Lung (tissue), 12 donors: ENCODE data around the gene DNAH14. TPM values are rescaled to one million over a fixed set of nuclear protein-coding genes. Genes with fewer than 3 reads are reported as not detected.

Experiments used
- ATAC-seq: fragments of 200-7000 bp; cut with Tn5 transposase; one replicate; pipeline ENCODE4 v1.9.1; 2020; ENCODE audit warnings: moderate number of reproducible peaks; ENCODE audit not compliant: insufficient read depth, low FRiP score
- DNase-seq, 3 donors: peaks; one replicate each; pipeline ENCODE4 v3.0.0-alpha.2; 2013 to 2017
- H3K27ac ChIP-seq, 2 donors: one replicate each; pipeline ENCODE4 v1.5.1; 2013; ENCODE audit warnings: mild to moderate bottlenecking in 2 of 2, moderate library complexity in 2 of 2, control low read depth in 1 of 2, inconsistent platforms in 1 of 2, low read depth in 1 of 2, low read length in 1 of 2
- H3K27me3 ChIP-seq, 3 donors: one replicate each; pipeline ENCODE4 v1.5.1; 2013; ENCODE audit warnings: low read length in 2 of 3; ENCODE audit not compliant: control insufficient read depth in 3 of 3, insufficient read depth in 3 of 3
- H3K36me3 ChIP-seq, 4 donors: one replicate each; pipeline ENCODE4 v1.5.1; 2013; ENCODE audit warnings: low read length in 4 of 4, mild to moderate bottlenecking in 1 of 4, moderate library complexity in 1 of 4; ENCODE audit not compliant: control insufficient read depth in 4 of 4, insufficient read depth in 4 of 4
- H3K4me1 ChIP-seq, 5 donors: one replicate each; pipeline ENCODE4 v1.5.1; 2013; ENCODE audit warnings: low read length in 5 of 5, mild to moderate bottlenecking in 2 of 5, moderate library complexity in 1 of 5; ENCODE audit not compliant: control insufficient read depth in 5 of 5, insufficient read depth in 5 of 5
- H3K4me3 ChIP-seq: one replicate; pipeline ENCODE4 v1.5.1; 2013; ENCODE audit warnings: mild to moderate bottlenecking, control low read depth, moderate library complexity
- H3K9ac ChIP-seq, 2 donors: one replicate each; pipeline ENCODE4 v1.5.1; 2013; ENCODE audit warnings: low read length in 2 of 2, control low read depth in 1 of 2; ENCODE audit not compliant: insufficient read depth in 1 of 2
- H3K9me3 ChIP-seq, 4 donors: one replicate each; pipeline ENCODE4 v1.5.1; 2013; ENCODE audit warnings: low read length in 3 of 4, mild to moderate bottlenecking in 1 of 4, moderate library complexity in 1 of 4; ENCODE audit not compliant: control insufficient read depth in 4 of 4, insufficient read depth in 3 of 4
- WGBS, 2 donors: extraction: QIAGEN DNeasy Blood & Tissue Kit; methylation state at CpG; one replicate each; pipeline ENCODE4 v1.1.7; 2013; 5-methylcytosine and 5-hydroxymethylcytosine counted together
- polyA plus RNA-seq, 2 donors: library from polyadenylated mRNA; stranded (reverse); fragments of 200-250 nt; gene quantifications; one replicate each; pipeline ENCODE4 v1.2.1, GENCODE V29; 2013
- total RNA-seq, 2 donors: library from RNA; depleted of rRNA in 1 of 2; stranded (reverse); fragments of >200 nt in 1 of 2; gene quantifications; one replicate each; pipeline ENCODE4 v1.2.1, GENCODE V29; 2014 to 2021
- TF ChIP-seq, protein P1 (sequence below): IDR thresholded peaks from 2 replicates; pipeline ENCODE4 v1.5.1; 2012; ENCODE audit warnings: mild to moderate bottlenecking; ENCODE audit errors: control extremely low read depth, extremely low read depth
- donor health status: control.
- donor health status: control.
- donor health status: Bipolar disorder and iron deficiency.
- donor health status: healthy.
- donor health status: DM: yes; HTN: yes; CAD: no.

DNAH14 gene
- total and polyA plus RNA-seq, 4 donors = 3.0 to 61.3 (median 7.9) TPM

DNA sequence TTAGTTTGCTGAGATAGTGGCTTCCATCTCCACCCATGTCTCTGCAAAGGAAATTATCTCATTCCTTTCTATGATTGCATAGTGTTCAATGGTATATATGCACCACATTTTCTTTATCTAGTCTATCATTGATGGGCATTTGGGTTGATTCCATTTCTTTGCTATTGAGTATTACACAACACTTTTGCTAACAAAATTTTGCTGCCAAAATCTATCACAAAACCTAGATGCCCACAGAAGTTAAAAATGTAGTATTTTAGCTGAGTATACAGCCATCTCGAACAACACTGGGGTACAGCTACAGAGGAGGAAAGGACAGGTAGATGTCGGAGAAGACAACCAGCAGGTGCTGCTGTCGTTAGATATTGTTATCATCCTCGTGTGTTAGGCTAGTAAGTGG, 430.6 kb downstream of the DNAH14 start:
- 89 to 95% methylated on average over 4 of the region's 4 CpGs for WGBS, 2 donors
- H3K9ac ChIP-seq = no peak overlapping the region
- no peaks in the 10 kb centered on the region for H3K9me3 ChIP-seq
- DNase-seq = no peak
- H3K4me3 ChIP-seq = no peak overlapping the region
- no peaks in the 10 kb centered on the region for H3K27me3 ChIP-seq
- H3K27ac ChIP-seq = no peak overlapping the region
- H3K4me1 ChIP-seq = no peaks in the 10 kb centered on the region
- no peak for ATAC-seq
- no peaks in the 10 kb centered on the region for H3K36me3 ChIP-seq
- TF ChIP-seq, protein P1, sequence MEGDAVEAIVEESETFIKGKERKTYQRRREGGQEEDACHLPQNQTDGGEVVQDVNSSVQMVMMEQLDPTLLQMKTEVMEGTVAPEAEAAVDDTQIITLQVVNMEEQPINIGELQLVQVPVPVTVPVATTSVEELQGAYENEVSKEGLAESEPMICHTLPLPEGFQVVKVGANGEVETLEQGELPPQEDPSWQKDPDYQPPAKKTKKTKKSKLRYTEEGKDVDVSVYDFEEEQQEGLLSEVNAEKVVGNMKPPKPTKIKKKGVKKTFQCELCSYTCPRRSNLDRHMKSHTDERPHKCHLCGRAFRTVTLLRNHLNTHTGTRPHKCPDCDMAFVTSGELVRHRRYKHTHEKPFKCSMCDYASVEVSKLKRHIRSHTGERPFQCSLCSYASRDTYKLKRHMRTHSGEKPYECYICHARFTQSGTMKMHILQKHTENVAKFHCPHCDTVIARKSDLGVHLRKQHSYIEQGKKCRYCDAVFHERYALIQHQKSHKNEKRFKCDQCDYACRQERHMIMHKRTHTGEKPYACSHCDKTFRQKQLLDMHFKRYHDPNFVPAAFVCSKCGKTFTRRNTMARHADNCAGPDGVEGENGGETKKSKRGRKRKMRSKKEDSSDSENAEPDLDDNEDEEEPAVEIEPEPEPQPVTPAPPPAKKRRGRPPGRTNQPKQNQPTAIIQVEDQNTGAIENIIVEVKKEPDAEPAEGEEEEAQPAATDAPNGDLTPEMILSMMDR = no peak

DNA sequence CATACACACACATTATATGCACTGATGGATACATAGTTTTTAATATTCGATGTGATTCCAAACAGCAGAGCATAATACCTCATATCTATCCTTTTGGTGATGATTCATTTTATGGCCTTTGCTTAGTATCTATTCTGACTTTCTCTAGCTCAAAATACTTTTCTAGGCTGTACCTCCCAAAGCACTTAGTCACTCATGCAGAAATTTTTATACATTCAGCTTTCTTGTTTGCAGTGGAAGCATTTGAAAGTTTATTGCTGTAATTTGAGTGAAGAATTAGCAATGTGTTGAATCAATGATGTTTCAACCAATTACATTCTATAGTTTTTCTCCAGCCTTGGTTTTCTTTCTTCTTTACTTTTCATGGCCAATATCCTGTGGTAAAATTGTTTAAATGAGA, 431.7 kb downstream of the DNAH14 start:
- Histone ChIP-seq H3K4me3 (no peak overlapping the region), H3K4me1 (no peaks in the 10 kb centered on the region), H3K27ac (no peak overlapping the region), H3K36me3 (no peaks in the 10 kb centered on the region), H3K9ac (no peak overlapping the region), H3K27me3 (no peaks in the 10 kb centered on the region), H3K9me3 (no peaks in the 10 kb centered on the region)
- DNase-seq (no peak), ATAC-seq (no peak)
- 95% methylated on average over 1 of the region's 1 CpG for WGBS, 2 donors
- TF ChIP-seq, protein P1 = no peak

DNA sequence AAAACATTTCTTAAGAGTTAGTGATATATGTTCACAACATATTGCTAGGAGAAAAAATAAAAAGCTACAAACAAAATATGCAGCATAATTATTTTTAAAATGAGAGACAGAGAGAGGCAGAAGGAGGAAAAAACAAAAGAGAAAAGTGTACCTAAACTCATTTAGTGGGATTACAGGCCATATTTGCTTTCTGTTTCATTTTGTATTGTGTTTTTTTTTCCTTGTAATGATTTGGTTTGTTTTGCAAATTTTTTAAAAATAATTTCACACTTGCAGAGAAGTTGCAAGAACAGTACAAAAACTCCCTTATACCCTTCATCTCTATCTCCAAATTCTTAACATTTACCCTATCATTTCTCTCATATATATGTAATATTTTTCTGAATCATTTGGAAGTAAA, 433.3 kb downstream of the DNAH14 start:
- no peak for DNase-seq
- no peaks in the 10 kb centered on the region for H3K4me1 ChIP-seq
- no peak overlapping the region for H3K4me3 ChIP-seq
- TF ChIP-seq, protein P1 = no peak
- no peaks in the 10 kb centered on the region for H3K36me3 ChIP-seq
- no peak overlapping the region for H3K27ac ChIP-seq
- H3K9me3 ChIP-seq = no peaks in the 10 kb centered on the region
- no peak overlapping the region for H3K9ac ChIP-seq
- no peaks in the 10 kb centered on the region for H3K27me3 ChIP-seq
- ATAC-seq = no peak

DNA sequence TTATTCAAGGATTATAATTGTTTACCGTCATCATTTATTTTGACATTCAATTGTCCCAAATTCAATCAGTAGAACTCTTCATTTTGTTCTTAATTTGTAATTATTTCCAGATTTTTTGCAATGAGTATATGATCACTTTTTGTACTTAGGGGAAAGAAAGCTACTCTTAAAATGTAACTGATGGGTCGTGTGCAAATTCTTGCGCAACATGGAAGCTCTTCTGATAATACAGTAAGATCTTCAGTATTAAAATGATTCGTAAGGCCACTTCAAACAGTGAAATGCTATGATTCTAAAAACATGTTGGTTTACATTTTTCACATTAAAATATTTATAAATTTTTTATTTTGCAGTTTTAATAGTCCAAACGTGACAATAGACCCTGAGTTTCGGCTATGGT, 435.0 kb downstream of the DNAH14 start:
- H3K27me3 ChIP-seq = no peaks in the 10 kb centered on the region
- H3K36me3 ChIP-seq = no peaks in the 10 kb centered on the region
- DNase-seq (no peak), ATAC-seq (no peak)
- H3K27ac ChIP-seq = no peak overlapping the region
- 90% methylated on average over 6 of the region's 6 CpGs for WGBS, 2 donors
- TF ChIP-seq, protein P1 = no peak
- no peak overlapping the region for H3K4me3 ChIP-seq
- no peaks in the 10 kb centered on the region for H3K9me3 ChIP-seq
- no peaks in the 10 kb centered on the region for H3K4me1 ChIP-seq
- H3K9ac ChIP-seq = no peak overlapping the region
